Hepatic stellate cell (primary cell): ENCODE data around the gene ARL5C.

Source experiments
- DNase-seq: peaks from one replicate; pipeline ENCODE4 v3.0.0; 2011; ENCODE audit warnings: low spot score

Gene ARL5C

DNA sequence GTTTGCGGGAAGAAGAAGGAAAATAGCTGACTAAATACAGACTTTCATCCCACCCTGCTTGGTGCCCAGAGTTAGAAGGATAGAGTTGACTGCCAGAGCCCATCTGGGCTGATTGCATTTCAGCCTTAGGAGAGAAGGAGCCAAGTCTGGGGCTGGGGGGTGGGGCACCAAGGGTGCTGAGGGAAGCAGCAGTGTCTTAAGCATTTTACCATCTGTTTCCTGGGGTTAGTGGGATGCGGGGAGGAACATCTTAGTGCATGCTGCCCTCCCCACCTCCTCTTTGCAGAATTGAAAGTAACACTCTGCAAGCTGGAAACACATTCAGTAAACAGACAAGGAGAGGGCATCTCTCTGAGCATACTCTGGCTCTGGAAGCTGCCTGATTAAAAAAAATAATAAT, 1.5 kb upstream of the ARL5C start:
- no peak for DNase-seq

DNA sequence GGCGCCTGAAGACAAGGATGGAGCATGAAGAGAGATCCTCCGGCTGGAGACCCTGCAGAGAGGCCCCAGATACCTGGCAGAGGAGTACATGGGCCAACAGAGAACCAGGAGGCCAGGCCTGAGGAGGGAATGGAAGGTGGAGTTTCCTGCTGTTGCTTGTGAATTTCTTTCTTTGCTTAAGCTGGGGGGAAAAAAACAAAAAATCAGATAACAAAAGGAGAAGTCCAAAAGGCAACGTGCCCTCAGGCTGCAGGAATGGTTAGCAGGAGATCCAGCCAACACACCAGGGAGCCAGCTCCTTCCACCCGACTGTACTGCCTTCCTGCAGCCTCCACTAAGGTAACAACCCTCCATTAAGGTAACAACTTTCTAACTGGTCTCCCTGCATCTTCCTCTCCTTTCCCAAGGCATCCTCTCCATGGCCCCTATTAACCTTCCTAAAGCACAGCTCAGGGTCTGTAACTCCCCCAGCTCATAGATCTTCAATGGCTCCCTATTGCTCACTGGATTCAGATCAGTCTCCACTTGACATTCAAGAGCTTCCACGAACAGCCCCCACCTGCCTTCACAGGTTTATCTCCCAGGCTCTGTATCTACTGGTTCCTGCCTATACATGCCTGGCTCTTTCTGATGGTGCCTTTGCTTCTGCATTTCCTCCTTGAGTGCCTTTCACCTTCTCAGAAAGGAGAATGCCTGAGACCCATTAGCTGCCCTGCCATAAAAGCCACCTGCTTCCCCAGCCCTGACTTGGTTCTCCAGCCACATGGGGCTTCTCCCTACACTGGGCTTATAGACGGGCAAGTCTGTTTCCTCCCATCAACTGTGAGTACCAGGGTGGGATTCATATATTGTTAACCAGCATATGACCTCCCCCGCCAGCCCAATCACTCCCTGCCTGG, 725 bp upstream of the ARL5C start:
- DNase-seq, result no peak

DNA sequence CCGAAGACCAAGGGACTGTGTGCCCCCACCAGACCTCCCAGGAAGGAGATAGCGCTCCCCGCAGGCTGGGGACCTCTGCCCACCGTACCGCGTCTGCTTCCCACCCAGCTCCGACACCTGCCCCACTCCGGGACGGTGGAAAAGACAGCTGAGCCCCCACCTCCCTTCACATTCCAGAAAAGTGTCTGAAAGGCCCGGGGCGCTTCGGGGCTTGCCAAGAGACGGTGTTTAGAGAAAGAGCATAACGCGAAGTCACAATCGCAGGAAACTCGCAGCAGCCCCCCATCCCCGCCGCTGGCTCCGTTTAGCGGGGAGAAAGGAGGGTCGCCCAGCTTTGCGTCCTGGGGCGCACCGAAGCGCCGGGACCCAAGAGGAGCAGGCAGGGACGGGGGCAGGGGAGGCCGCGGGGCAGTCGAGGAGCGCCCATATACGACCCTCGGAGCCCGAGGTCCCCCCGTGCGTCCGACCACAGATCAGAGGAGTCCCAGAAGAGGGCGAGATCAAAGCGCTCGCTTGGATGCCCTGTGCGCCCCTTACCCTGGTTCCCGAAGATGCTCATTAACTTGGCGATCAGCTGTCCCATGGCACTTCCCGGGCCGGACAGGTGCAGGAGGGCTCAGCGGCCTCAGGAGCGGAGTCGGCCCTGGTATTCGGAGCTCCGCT, 652 bp downstream of the ARL5C start:
- DNase-seq, result no peak

DNA sequence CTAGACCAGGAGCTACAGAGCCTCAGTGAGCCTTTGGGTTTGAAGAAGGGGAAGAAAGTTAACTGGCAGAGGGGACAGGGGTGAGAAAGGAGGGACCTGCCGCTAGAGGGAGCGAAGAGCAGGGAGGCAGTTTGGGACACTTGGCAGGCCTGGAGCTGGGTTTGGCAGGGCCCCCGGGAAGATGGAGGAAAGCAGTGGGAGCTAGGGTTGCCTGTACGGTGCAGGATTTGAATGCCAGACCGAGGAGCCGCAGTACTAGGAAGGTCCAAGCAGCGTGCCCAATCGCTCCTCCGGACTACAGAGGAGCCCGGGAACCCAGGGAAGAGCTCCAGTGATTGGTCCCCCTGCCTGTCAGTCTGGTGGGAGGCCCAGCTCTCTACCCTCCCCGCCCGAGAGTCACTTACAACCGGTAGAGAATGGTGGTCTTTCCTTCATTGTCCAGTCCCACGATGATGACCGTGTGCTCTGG, 1.3 kb downstream of the ARL5C start:
- peak; percentile 98 for DNase-seq

DNA sequence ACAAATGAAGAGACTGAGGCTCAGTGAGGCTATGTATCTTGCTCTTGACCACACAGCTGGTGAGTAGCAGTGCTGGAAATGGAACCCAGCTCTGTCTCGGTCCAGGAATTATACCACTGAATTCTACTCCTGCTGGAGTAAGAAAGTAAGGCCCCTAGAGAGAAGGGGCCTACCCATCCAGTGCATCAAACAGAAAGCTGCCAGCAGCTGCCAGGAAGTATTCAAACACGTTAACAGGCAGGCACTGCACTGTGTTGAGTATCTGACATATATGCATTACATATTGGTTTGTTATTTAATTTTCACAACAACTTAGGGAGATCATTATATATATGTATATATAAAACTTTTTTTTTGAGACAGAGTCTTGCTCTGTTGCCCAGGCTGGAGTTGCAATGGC, 4.0 kb downstream of the ARL5C start:
- DNase-seq, result no peak

DNA sequence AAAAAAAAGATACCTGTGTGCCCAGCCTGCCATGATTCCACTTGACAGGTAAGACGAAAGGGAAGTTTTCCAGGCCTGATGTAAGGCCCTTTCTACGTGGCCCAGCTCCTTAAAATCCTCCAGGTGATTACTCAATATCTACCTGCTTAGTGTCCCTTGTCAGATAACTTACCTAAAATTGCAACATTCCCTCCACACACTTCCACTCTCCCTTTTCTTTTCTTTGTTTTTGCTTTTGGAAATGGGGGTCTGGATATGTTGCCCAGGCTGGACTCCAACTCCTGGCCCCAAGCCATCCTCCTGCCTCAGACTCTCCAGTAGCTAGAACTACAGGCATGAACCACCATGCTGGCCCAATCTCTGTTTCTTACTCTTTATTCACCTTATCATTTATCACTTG, 7.3 kb downstream of the ARL5C start:
- no peak for DNase-seq

DNA sequence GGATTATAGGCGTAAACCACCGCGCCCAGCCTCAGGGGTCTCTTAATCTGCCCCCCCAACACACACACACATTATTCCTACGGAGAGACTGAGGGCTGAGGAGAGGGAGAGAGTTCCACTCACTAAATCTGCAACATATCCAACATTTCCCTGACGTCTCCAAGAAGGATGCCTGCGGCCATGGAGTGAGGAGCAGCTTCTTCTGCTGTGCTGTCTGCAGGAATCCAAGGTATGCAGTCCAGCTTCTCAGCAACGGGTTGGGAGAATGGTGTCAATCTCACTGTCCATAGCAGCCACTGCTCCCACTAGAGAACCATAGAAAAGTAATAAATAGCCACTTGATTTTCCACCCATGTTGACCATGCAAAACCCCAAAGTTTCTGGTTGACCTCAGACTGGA, 9.5 kb downstream of the ARL5C start:
- no peak for DNase-seq

DNA sequence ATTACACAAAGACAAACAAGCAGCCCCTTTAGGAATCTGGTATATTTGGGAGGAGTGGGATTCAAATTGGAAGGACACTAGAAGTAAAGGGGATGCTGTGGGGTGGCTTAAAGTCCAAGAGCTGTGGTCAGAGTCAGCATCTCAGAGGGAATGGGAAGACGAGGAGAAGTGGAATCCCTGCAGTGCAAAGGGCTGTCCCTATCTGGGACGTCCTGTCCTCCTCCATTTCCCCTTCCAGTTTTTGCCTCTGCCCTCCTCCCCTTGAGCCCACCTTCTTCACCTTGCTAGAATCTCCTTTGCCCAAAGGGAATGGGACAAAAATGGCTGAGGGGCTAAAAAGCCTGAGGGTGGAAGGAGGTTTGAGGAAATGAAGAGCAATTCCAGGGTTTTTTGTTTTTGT, 10.3 kb downstream of the ARL5C start:
- DNase-seq, result no peak

DNA sequence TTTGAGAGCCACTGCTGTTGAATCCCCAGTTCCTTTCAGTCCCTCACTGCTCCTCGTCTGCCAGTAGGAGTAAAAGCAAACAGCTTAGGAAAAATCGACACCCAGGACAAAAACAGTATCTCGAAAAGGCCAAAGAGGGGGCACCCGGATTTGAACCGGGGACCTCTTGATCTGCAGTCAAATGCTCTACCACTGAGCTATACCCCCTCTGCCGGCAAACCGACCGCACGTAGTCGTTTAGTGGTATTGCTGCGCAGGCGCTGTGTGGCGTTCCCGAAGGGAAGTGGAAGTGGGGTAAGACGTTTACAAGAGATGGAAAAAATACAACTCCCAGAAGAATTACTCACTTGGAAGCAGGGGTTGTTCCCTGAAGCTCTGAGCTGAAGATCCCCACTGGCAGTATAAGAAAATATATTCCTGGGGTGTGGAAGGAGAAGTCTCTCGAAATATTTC, 12.3 kb downstream of the ARL5C start:
- DNase-seq, result peak; percentile 84

DNA sequence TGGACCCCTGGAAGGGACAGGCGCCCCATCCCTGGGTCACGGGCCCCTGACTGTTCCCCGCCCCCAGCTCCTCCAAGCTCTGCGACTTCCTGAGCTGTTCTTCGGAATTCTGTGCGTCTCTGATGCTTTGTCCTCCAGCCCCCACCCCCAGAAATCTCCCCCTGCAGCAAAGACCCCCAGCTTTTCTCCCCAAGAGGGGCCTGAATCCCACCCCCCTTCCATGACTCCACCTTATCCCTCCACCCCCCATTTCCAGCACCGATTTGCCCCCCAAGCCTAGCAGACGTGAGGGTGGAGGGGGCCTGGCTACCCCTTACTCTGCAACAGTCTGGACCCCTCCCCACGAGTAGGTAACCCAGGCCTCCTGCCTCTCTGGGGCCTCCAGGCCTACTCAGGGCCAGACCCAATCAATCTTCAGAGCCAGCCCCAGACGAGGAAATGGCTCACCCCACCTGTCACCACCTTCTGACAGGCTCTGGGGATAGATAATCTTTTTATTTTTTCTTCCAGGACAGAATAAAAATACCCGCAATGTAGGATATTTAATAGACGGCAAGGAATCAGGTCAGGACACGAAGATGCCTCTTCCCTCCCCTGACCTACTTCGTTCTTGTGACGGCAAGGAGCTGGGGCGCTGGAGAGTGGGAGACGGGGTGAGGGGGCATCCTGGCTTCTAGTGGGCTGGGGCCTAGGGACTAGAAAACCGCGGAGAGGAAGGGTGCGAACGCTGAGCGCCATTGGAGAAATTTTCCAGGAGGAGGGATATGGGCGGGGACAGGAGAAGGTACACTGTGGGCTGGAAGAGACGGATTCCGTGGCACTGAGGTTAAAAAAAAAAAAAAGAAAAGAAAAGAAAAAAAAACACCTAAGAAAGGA, 13.8 kb downstream of the ARL5C start:
- DNase-seq, result no peak

DNA sequence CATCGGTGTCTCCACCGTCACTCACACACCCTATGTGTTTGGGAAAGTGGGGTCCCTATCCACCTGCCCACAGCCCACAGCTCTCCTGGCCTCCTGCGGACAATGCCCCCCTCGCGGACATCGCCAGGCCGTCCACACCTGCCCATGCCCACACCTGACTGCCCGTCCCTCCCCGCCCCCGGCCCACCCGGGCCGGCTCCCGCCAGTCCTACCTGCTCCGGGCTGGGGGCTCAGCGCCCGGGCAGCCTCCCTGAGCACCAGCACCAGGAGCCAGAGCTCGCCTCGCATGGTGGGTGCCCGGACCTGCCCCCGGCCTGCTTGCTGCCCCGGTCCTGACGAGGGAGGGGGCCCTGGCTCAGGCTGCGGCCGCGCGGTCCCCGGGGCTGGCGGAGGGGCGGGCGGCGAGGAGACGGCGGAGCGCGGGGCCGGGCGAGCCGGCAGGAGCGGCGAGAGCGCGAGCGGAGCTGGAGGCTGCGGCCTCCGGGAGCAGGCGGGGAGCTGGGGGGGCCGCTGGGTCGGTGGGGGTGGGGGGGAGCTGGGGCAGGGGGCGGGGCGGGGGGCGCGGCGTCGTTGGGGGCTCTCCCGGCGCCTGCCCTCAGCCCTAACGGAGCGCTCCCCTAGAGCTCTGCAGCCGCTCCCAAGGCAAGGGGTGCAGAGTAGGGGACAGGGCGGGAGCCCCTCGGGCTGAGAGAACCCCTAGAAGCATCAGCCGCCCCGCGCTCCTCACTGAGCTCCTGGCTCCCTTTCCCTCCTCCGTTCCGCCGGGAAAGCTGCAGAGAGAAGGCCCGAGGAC, 14.6 kb downstream of the ARL5C start, which contains the start of gene PLXDC1:
PLXDC1 (minus strand) TSS at position 488 of the 793 bp plus-strand sequence; CDS start at position 288, 200 bp downstream.
- DNase-seq, result no peak

DNA sequence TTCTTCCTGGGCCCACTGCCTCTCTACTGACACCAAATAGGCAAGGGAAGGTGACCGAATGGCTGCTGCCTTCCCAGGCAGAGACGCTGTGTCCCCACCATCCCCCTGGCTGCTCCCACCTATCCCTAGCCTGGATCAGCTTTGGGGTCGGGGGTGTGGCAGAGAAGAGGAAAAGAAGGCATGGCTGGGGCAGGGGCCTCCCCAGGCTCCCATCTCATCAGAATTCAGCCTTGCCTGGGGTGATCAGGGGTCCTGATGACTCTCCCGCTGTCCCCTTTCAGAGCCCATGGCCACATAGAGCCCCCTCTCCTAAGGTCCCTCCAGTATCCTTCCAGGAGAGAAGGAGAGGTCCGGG, 15.2 kb downstream of the ARL5C start:
- no peak for DNase-seq

DNA sequence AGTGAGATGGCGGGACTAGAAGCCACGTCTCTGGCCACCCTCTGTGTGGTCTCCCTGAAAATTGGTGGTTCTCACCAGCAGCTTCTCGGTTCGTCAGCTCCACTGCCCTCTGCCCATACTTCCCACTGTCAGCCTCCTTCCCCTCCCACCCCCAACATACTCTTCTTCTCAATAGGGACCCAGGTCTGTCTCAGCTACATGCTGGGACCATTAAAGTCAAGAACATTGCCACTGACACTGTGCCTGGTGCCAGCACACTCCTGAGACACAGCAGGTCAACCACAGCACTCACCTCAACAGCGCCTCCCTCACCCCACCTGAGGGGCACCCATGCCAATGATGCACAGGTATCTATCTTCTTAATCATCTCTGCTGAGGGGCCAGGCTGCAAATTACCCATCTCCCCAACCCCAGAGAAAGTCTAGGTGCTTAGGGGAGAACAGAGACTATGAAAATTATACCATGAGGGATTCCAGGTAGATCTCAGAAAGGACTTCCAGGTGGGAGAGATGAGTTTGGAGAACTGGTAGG, 15.8 kb downstream of the ARL5C start:
- no peak for DNase-seq

DNA sequence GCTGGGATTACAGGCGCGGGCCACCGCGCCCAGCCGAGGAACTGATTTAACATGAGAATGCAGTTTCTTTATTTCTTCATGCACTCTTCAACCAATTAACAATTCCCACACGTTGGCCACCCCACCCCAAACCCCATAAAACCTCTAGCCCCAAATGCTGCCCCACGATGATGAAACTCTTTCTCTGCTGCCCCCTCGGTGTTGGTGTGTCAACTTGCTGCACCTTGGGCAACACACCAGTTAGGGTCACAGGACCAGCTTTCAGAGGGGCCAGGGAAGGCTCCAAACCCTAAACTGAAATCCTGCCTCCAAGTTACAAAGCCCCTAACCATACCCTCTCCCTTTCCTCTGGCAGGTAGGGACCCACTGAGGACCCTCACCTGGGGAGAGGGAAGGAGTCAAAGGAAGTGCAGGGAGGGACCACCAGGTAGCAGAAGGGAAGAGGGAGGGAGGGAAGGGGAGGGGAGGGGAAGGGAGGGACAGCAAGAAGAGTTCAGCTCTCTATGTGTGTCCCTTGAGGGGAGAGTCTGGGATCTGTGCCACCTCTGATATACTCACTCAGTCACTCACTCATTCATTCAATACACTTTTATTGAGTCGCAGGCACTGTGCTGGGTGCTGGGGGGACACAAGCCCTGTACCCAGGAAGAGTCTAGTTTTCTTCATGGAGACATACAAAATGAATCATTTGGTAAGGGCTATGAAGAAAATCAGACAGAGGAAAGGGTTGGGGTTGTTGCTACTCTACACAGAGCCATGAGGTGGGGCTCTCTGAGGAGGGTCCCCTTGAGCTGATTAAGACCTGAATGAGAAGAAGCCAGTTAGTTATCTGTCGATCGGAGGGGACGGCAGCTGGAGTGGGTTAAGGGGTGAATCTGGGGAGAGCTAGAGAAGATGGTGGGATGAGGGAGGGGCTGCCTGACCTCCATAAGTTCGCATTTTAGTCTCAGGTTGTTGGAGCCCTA, 18.5 kb downstream of the ARL5C start:
- no peak for DNase-seq

DNA sequence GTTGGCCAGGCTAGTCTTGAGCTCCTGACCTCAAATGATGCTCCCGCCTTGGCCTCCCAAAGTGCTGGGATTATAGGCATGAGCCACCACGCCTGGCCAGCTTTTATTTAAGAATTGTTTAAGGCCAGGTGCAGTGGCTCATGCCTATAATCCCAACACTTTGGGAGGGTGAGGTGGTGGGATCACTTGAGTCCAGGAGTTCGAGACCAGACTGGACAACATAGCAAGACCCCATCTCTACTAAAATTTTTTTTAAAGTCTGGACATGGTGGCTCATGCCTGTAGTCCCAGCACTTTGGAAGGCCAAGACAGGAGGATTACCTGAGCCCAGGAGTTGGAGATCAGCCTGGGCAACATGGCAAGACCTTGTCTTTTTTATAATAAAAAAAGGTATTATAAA, 19.7 kb downstream of the ARL5C start:
- no peak for DNase-seq

DNA sequence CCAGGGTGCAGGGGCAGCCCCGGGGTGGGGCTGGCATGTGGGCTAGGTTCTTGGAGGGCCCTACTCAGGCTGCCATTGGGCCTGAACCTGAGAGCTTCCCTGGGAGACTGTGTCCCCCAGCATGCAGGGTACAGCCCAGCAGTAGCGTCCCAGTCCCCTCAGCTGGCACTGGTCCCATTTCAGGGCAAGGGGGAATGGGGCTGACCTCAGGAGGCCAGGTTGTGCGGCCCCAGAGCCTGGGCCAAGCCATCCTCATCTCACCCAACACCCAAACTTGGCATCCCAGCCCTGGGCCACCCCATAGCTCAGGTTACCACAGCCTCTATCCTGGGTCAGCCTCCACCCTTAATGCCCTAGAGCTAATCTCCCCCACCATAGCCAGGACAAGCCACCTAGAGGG, 20.8 kb downstream of the ARL5C start:
- no peak for DNase-seq

DNA sequence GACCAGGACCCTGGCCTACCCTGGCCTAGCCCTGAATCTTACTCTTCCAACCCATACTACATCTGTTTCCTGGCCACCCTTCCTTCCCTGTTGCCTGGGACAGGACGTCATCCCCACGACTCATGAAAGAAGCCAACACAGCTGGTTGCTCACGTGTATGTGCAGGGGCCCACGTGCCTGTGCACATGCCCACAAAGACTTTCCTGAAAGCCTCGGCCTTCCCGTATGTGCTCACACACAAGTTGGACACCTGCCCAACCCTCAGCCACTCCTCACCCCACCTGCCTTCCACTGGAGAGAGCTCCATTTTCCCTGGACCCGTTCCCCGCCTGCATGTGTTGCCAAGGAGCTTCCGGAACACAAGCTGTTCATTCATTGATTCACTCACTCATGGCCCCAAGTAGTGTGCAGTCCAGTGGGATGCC, 21.5 kb downstream of the ARL5C start:
- DNase-seq, result no peak

DNA sequence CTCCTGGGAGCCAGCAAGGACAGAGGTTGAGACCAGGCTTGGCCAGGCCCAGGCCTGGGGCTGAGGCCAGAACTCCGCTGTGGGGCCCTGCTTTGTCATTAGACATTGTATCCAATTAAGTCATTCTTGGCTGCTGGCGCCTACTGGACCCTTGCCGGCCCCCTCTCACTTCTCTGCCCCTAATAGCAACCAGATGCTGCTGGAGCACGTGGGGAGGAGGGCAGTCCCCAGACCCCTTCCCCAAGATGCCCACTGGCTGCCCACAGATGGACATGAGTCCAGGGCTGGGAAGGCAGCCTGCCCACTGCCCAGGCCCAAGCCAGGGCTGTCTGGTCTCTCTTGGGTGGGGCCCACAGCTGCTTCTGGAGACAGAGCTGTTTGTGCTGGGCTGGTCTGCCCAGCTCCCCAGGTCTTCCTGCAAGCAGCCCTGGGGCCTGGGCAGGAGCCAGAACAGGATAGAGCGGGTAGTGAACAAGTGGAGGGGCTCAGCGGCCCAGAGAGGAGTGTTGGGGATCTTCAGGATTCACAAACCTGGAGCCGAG, 22.3 kb downstream of the ARL5C start:
- no peak for DNase-seq

DNA sequence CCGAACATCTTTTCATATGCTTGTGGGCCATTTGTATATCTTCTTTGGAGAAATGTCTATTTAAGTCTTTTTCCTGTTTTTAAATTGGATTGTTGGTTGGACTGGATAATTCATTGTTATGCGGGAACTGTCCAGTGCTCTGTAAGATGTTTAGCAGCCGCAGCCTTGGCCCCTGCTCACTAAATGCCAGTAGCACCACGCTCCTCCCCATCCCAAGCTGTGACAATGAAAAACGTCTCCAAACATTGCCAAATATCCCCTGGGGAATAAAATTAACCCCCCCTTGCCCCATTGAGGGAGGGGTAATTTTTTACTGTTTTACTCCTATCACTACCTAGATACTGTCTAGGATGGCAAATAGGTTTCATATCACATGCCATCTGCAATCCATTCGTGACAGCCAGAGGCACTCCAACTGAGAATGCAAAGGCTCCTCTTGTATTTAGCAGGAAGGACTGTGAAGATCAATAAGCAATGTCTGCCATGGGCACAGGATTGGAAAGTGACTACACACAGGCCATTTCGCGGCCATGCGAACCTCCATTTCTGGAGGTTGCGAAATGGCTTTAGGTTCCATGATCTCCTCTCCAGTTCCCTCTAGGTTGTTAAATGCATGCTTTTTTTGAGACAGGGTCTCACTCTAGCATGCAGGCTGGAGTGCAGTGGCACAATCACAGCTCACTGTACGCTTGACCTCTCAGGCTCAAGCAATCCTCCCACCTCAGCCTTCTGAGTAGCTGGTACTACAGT, 23.9 kb downstream of the ARL5C start:
- no peak for DNase-seq
